Measurements from ENCODE around the gene HNMT.
"Not testable (repeated sequence)": the region's sequence is repeated elsewhere in the genome, so short reads cannot be mapped to it uniquely, and the experiment has no call there.

The HNMT gene

GRCh38 chr2:137977790-137978189 is 13.5 kb downstream of the HNMT start:
- no peak for DNase-seq

GRCh38 chr2:137980459-137980858 is 16.2 kb downstream of the HNMT start:
- DNase-seq: no peak

- DNase-seq: no peak
Observed at GRCh38 chr2:137981112-137981656, 16.9 kb downstream of the HNMT start.

GRCh38 chr2:137983581-137983980 is 19.3 kb downstream of the HNMT start:
- DNase-seq: no peak

- DNase-seq: no peak
Observed at GRCh38 chr2:137986268-137986667, 22.0 kb downstream of the HNMT start.

- no peak for DNase-seq
Observed at GRCh38 chr2:137987011-137987410, 22.7 kb downstream of the HNMT start.

- DNase-seq: no peak
Observed at GRCh38 chr2:137991078-137991477, 26.8 kb downstream of the HNMT start.

GRCh38 chr2:137992039-137992646 is 27.9 kb downstream of the HNMT start:
- no peak for DNase-seq

GRCh38 chr2:137993715-137994476 is 29.6 kb downstream of the HNMT start:
- not testable (repeated sequence) for DNase-seq

- DNase-seq: not testable (repeated sequence)
Observed at GRCh38 chr2:137995368-137995767, 31.1 kb downstream of the HNMT start.

- not testable (repeated sequence) for DNase-seq
Observed at GRCh38 chr2:137996158-137996557, 31.9 kb downstream of the HNMT start.

GRCh38 chr2:137997733-137998132 is 33.5 kb downstream of the HNMT start:
- no peak for DNase-seq

- no peak for DNase-seq
Observed at GRCh38 chr2:137998503-137998902, 34.2 kb downstream of the HNMT start.

GRCh38 chr2:137999273-137999672 is 35.0 kb downstream of the HNMT start:
- DNase-seq: no peak

- DNase-seq: no peak
Observed at GRCh38 chr2:138000009-138000408, 35.7 kb downstream of the HNMT start.

- no peak for DNase-seq
Observed at GRCh38 chr2:138000796-138001195, 36.5 kb downstream of the HNMT start.

- no peak for DNase-seq
Observed at GRCh38 chr2:138003411-138003810, 39.1 kb downstream of the HNMT start.

GRCh38 chr2:138007431-138007830 is 43.2 kb downstream of the HNMT start:
- no peak for DNase-seq

- no peak for DNase-seq
Observed at GRCh38 chr2:138009622-138010021, 45.3 kb downstream of the HNMT start.

GRCh38 chr2:138010890-138011289 is 46.6 kb downstream of the HNMT start:
- peak; percentile 89 for DNase-seq

- no peak for DNase-seq
Observed at GRCh38 chr2:138012082-138012481, 47.8 kb downstream of the HNMT start.

GRCh38 chr2:138012968-138013367 is 48.7 kb downstream of the HNMT start:
- no peak for DNase-seq

- DNase-seq: no peak
Observed at GRCh38 chr2:138013639-138014038, 49.4 kb downstream of the HNMT start.

GRCh38 chr2:138015494-138015893 is 51.2 kb downstream of the HNMT start:
- no peak for DNase-seq
